ENCODE measurements around the gene DNAI1. TPM values are rescaled to one million over a fixed set of nuclear protein-coding genes. Genes with fewer than 3 reads are reported as not detected.

Gene DNAI1
- total and polyA plus RNA-seq, 8 donors, result 0.29 to 11.6 (median 4.8) TPM

GRCh38 chr9:34417734-34418133 lies 40.9 kb upstream of the DNAI1 start:
- no peaks in the 10 kb centered on the region for H3K9me3 ChIP-seq
- no peaks in the 10 kb centered on the region for H3K4me1 ChIP-seq
- TF ChIP-seq CTCF (IDR thresholded peaks at IDR 0.05), result no peak
- H3K27ac ChIP-seq, result no peak overlapping the region
- intact Hi-C loops (cut with DNase I), result no loop called here
- no peak for ATAC-seq
- H3K36me3 ChIP-seq, result no peaks in the 10 kb centered on the region
- no peaks in the 10 kb centered on the region for H3K27me3 ChIP-seq
- DNase-seq, result no peak
- H3K4me3 ChIP-seq, result no peak overlapping the region

GRCh38 chr9:34419716-34420504 lies 38.7 kb upstream of the DNAI1 start:
- intact Hi-C loops (cut with DNase I), result no loop called here
- no peak overlapping the region for H3K27ac ChIP-seq
- no peaks in the 10 kb centered on the region for H3K27me3 ChIP-seq
- no peak for ATAC-seq
- H3K36me3 ChIP-seq, result no peaks in the 10 kb centered on the region
- DNase-seq, result no peak
- H3K4me3 ChIP-seq, result no peak overlapping the region
- H3K4me1 ChIP-seq, result no peaks in the 10 kb centered on the region
- H3K9me3 ChIP-seq, result no peaks in the 10 kb centered on the region
- no peak for TF ChIP-seq CTCF (IDR thresholded peaks at IDR 0.05)

GRCh38 chr9:34426347-34427074 lies 32.1 kb upstream of the DNAI1 start:
- Histone ChIP-seq H3K27me3 (no peaks in the 10 kb centered on the region), H3K27ac (no peak overlapping the region), H3K36me3 (no peaks in the 10 kb centered on the region), H3K4me3 (no peak overlapping the region), H3K9me3 (no peaks in the 10 kb centered on the region), H3K4me1 (peaks cover 0 to 3% of the 10 kb centered on the region in 2 donors)
- no peak for ATAC-seq
- no peak for DNase-seq
- no peak for TF ChIP-seq CTCF (IDR thresholded peaks at IDR 0.05)
- intact Hi-C loops (cut with DNase I), result no loop called here

GRCh38 chr9:34428325-34428958 lies 30.2 kb upstream of the DNAI1 start:
- no peak for TF ChIP-seq CTCF (IDR thresholded peaks at IDR 0.05)
- DNase-seq (no peak), ATAC-seq (peak; percentile 58)
- Histone ChIP-seq H3K36me3 (no peaks in the 10 kb centered on the region), H3K27ac (no peak overlapping the region), H3K9me3 (no peaks in the 10 kb centered on the region), H3K27me3 (no peaks in the 10 kb centered on the region), H3K4me3 (no peak overlapping the region), H3K4me1 (peaks cover 0 to 3% of the 10 kb centered on the region in 2 donors)
- intact Hi-C loops (cut with DNase I), result no loop called here
